NT2/D1 (cell line): ENCODE data around the gene OSBPL10.

Source experiments
- SUZ12 ChIP-seq: IDR thresholded peaks from 2 replicates; pipeline ENCODE4 v1.6.1; 2011; ENCODE audit not compliant: insufficient read length, insufficient read depth; ENCODE audit errors: extremely low read depth
- YY1 ChIP-seq: IDR thresholded peaks from 2 replicates; pipeline ENCODE4 v1.6.1; 2011; ENCODE audit not compliant: insufficient read length, insufficient read depth
- ZNF274 ChIP-seq: IDR thresholded peaks from 2 replicates; pipeline ENCODE4 v1.6.1; 2011; ENCODE audit warnings: mild to moderate bottlenecking, low read depth, low read length

DNA sequence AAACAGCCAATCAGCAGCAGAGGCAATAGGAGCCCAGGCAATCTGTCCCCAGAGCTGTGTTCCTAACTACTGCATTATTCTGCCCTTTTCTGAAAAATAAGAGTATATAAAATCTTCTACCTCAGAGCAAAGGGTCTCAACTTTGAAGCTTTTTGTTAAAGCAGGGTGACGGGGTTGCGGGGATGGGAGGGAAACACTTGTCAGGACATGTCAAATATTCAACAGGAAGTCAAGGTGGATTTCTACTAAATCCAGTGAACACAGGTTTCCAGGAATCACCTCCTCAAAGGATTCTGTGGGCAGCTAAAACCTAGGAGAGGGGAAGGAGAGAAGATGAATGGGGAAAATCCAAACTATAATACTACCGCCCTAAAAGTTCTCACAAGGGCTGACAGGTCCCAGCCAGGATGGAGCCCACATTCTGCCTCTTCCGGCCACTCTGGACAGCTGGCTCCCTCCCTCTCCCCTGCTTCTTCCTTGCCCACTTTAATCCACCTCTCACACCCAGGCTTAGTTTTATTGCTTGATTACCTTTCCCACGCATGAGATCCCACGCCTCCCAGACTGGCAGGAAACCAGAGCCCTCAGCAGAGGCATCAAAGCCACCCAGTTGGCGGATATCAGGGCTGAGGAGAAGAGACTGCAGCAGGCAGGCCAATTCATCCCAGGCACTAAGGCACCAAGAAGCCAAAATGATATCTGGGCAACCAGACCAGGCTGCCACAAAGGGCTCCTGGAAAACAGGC is 77.2 kb downstream of the OSBPL10 start:
- TF ChIP-seq ZNF274 (no peak), YY1 (no peak), SUZ12 (no peak)
